Fibroblast of lung (primary cell): ENCODE results near the gene PTGDS.

ENCODE experiments used
- CTCF ChIP-seq, 2 donors: IDR thresholded peaks in 1 of 2; conservative IDR thresholded peaks in 1 of 2; 1 replicate in 1 of 2; 2 replicates in 1 of 2; pipeline ENCODE4 v1.5.1; 2011 to 2012; ENCODE audit warnings: low read length in 2 of 2, control low read depth in 1 of 2, inconsistent platforms in 1 of 2, low read depth in 1 of 2, mild to moderate bottlenecking in 1 of 2
- EZH2 ChIP-seq: IDR thresholded peaks from 2 replicates; pipeline ENCODE4 v1.5.1; 2012; ENCODE audit warnings: low read length, control low read depth, mild to moderate bottlenecking; ENCODE audit errors: missing control alignments

- TF ChIP-seq CTCF (conservative IDR thresholded peaks at IDR 0.05 in 1 of 2, IDR thresholded peaks at IDR 0.05 in 1 of 2; ENCODE audit: low read depth in 1 of 2, low read length in 2 of 2), result no peak
- no peak for TF ChIP-seq EZH2
Observed at GRCh38 chr9:136955202-136955942, 21.9 kb upstream of the PTGDS start.
